OCI-LY7 (cell line): ENCODE measurements around the gene RNF214.

ENCODE experiments used
- EZH2phosphoT487 ChIP-seq: fragments of 200-600 bp; sonication (generic); IDR thresholded peaks from 2 replicates; pipeline ENCODE4 v1.6.1; 2018; ENCODE audit warnings: low read depth, borderline replicate concordance, mild to moderate bottlenecking, mixed run types, antibody characterized with exemption, low read length, moderate library complexity, mixed read lengths
- TF ChIP-seq, protein P1 (sequence below): fragments of 200-600 bp; sonication (generic); conservative IDR thresholded peaks from 2 replicates; pipeline ENCODE4 v1.5.1; 2014; ENCODE audit warnings: mild to moderate bottlenecking, antibody characterized with exemption, low read length, moderate library complexity, mixed read lengths

DNA sequence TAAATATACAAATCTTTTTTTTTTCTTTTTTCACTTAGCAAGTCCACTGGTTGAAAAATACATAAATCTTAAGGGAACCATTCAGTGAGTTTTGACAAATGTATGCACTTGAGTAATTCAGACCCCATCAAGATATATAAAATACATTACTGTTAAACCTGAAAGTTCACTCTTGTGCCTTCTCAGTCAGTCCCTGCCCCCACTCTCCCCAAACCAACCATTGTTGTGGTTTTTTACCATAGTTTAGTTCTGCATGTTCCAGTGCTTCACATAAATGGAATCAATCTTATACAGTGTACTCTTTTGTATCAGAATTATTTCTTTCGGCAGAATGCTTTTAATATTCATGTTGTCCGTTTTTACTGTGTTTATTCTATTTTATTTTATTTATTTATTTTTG, 26.1 kb downstream of the RNF214 start:
- TF ChIP-seq, protein P1, sequence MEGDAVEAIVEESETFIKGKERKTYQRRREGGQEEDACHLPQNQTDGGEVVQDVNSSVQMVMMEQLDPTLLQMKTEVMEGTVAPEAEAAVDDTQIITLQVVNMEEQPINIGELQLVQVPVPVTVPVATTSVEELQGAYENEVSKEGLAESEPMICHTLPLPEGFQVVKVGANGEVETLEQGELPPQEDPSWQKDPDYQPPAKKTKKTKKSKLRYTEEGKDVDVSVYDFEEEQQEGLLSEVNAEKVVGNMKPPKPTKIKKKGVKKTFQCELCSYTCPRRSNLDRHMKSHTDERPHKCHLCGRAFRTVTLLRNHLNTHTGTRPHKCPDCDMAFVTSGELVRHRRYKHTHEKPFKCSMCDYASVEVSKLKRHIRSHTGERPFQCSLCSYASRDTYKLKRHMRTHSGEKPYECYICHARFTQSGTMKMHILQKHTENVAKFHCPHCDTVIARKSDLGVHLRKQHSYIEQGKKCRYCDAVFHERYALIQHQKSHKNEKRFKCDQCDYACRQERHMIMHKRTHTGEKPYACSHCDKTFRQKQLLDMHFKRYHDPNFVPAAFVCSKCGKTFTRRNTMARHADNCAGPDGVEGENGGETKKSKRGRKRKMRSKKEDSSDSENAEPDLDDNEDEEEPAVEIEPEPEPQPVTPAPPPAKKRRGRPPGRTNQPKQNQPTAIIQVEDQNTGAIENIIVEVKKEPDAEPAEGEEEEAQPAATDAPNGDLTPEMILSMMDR: no peak
- TF ChIP-seq EZH2phosphoT487: no peak
